Hematopoietic multipotent progenitor cell treated with erythropoietin and hydrocortisone succinate and interleukin-3 and kit ligand, for 6 days (in vitro differentiated cells): Measurements from ENCODE around the gene TBX4.
"Not testable (repeated sequence)": the region's sequence is repeated elsewhere in the genome, so short reads cannot be mapped to it uniquely, and the experiment has no call there.

Experiments
- DNase-seq: peaks from one replicate; pipeline ENCODE4 v3.0.0-alpha.2; 2015

Gene TBX4

GRCh38 chr17:61431594-61432311, 20.5 kb upstream of the TBX4 start:
- no peak for DNase-seq

GRCh38 chr17:61436273-61436672, 15.9 kb upstream of the TBX4 start:
- DNase-seq, result no peak

DNA sequence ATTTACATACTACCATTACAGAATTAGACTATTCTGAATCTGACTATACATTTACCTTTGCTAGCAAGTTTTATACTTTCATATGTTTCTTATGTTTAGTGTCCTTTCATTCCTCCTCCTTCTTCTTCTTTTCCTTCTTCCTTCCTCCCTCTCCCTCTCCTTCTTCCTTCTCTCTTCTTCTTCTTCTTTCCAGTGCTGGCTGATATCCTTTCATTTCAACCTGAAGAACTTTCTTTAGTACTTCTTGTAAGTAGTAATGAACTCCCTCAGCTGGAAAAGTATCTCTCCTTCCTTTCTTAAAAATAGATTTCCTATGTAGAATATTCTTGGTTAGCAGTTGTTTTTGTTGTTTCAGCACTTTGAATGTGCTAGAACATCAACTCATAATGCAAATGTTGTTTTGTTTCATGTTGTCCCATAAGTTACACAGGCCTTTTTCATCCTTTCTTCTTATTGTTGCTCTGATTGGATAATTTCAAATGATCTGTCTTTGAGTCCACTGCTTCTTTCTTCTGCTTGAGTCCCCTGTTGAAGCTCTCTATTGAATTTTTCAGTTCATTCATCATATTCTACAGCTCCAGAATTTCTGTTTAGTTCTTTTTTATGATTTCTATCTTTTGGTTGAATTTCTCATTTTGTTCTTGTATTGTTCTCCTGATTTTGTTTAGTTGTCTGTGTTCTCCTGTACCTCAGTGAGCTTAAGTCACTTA, 15.1 kb upstream of the TBX4 start:
- no peak for DNase-seq

GRCh38 chr17:61440697-61441096, 11.5 kb upstream of the TBX4 start:
- DNase-seq, result no peak

GRCh38 chr17:61441507-61441906, 10.7 kb upstream of the TBX4 start:
- not testable (repeated sequence) for DNase-seq

DNA sequence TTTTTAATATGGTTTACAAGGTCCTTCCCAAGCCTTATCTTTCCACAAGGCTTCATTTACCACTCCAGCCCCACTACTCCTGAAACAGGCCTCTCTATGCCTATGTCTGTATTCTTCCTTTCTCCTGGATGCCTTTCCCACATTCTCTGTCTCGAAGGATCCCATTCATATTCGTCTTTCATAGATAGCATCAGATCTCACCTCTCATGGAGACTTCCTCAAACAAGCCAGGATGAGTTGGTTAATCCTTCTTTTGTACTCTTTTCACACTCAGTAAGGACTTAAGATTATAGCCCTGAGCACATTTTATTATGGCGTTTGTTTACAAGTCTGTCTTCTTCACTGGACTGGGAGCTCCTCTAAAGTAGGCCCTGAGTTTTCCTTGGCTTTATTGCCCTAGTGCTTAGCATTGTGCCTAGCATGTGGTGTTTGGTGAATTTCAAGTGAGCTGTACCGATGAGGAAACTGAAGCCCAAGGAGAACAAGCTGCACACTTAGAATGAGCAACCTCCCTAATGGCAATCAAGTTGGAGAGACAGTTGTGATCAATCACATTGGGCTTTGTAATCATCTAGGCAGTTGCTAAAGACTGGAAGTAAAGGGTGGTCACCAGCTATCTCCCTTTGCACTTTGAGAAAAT, 10.0 kb upstream of the TBX4 start:
- no peak for DNase-seq

GRCh38 chr17:61442878-61443474, 9.2 kb upstream of the TBX4 start:
- no peak for DNase-seq

- DNase-seq, result no peak
Measured at GRCh38 chr17:61443475-61443882, 8.7 kb upstream of the TBX4 start.

GRCh38 chr17:61444075-61444474, 8.1 kb upstream of the TBX4 start:
- no peak for DNase-seq

- DNase-seq, result no peak
Measured at GRCh38 chr17:61444831-61445230, 7.4 kb upstream of the TBX4 start.

GRCh38 chr17:61447358-61447757, 4.9 kb upstream of the TBX4 start:
- no peak for DNase-seq

DNA sequence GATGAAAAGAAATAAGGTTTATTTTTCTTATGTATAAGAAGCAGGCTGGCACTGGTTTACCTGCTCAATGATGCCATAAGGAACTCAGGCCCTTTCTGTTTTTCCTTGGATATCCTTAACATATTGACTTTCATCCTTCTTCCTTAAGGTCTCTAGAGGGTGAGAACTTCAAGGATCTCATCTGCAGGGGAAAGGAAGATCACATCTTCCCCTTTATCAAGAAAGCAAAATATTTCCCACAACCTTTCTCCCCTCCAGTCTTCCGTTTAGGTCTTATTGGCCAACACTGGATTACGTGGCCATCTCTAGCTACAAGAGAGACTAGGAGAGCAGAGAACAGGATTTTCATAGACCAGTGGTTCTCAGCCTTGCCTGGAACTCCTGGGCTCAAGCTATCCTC, 4.2 kb upstream of the TBX4 start:
- no peak for DNase-seq

DNA sequence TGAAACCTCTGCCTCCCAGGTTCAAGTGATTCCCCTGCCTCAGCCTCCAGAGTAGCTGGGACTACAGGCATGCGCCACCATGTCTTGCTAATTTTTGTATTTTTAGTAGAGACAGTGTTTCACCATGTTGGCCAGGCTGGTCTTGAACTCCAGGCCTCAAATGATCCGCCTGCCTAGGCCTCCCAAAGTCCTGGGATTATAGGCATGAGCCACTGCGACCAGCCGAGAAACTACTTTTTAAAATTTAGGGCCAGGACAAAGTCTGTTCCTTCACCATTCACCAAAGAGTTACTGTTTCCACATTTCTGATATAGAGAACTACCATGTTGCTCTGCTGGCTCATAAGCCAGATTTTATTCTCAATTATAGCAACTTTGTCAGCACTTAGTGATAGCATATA, 3.1 kb upstream of the TBX4 start:
- not testable (repeated sequence) for DNase-seq

DNA sequence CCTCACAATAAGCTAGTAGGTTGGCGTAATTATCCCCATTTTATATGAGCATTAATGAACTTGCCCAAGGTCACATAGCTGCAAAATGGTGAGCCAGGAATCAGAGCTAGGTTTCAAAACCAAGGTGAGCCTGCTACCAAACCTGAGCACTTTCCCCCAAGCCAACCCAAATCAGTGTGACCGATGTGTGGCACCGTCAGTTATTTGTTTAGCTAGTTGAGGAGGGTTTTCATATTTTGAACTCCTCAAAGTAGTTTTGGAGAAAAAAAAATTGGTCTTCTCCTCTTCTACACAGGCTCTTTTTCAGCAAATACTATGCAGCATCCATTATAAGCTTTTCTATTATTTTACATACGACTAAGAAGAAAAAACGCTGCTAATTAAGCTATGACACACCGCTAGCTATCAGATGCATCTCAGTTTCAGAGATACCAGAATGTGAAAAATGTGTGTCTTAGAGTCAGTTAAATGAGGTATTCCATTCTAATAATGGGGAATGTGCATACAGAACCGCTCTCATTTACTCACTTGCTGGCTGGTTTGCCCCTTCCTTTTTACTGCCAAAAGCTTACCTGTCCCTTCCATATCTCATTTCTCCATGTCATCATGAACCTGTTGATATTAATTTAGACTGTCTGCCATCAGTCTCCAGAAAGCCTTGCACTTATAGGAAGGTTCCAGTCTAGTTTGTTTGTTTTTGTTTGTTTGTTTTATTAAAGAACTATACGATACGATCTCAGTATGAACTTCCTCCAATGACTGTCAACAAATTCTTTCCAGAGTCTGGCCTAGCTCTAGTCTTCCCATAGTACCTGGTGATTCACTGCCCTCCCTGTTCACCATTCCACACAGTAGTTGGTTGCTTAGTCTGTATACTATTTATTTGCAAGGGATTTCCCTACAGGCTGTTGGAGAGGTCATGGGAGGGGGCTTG, 2.2 kb upstream of the TBX4 start:
- DNase-seq, result no peak

DNA sequence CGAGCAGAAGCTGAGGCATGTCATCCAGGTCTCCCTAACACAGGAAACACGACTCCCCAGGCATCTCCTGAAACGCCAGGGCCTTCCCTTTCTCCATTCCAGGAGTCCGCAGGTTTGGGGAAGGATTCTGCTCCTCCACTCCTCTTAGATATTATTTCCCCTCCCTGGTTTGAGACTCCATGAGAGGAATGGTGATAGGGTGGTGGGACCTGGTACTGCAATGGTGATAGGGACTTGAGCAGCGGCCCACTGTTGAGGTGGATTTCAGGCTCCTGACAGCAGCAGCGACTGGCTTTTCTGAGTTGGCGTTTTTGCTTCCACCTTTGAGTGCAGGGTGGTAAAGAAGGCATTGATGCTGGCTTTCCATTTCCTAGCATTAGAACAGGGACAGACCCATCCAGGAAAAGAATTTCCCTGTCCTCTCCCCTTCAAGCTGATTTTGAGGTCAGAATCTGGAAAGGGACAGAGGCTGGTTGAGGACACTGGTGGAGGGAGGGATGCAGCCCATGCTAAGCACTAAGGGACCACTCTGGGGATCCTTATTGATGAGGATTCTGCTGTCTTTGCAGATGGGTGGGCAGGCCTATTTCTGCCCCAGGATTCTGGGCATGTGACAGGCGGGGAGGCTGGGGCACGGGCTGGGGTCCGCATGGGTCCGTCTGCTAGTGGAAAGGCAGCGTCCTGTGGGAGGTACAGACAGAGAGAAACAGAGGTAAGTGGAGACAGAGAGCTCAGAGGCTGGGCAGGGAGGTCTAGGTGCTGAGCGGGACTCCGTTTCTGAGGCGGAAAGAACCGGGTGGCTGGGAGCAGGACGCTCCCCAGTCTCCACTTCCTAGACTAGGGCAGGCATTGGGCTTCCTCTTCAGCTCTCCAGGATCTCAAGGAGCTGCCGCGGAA, 1.3 kb upstream of the TBX4 start:
- no peak for DNase-seq

- no peak for DNase-seq
Measured at GRCh38 chr17:61451538-61452300, 503 bp upstream of the TBX4 start.

GRCh38 chr17:61453566-61454380, 1.6 kb downstream of the TBX4 start:
- no peak for DNase-seq

- DNase-seq, result no peak
Measured at GRCh38 chr17:61454381-61455323, 2.4 kb downstream of the TBX4 start.
